Bladder microvascular endothelial cell (primary cell): ENCODE measurements around the gene CNKSR3. TPM values are rescaled to one million over a fixed set of nuclear protein-coding genes. Genes with fewer than 3 reads are reported as not detected.

Experiments used
- total RNA-seq: library from RNA; depleted of rRNA; stranded (reverse); fragments of >200 nt; gene quantifications from 2 replicates; pipeline ENCODE4 v1.2.3, GENCODE V29; 2014

CNKSR3 gene
- 4.2 and 22.3 TPM in 2 replicates for total RNA-seq

DNA sequence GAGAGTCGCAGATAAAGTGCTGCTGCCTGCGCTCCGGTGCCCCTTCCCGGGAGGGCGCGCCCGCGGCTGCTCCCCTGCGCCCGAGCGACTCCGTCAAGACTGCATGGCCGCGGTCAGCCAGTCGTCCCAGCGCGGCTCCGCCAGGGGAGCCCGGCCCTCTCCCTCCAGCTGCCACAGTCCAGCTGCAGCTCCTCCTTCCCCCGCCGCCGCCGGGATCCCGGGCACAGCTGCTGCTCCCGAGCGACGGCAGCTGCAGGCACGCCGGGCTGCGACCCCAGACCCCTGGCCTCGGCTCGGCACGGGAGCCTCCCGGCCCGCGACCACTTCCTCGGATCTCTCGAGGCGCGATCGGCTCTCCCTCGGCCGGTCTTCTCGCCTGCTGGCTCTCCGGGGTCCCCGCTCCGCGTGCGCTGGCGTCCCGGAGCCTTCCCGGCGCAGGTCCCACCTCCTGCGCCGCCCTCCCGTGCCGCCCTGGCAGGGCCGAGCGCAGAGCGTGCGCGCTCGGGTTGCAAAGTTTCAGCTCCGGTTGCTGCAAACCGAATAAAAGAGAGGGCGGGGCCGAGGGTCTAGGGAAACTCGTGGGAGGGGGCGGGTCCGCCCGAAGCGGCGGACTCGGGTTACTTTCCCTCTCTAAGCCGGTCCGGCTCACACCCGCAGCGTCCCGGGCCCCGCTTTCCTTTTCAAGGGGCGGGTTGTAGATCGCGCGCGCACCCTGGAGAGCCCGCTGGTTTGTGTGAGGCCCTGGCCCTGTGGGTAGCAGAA lies at the start of gene CNKSR3:
Gene CNKSR3 (minus strand): TSS at position 542 of the 762 bp plus-strand sequence. CDS start 571 bp downstream, outside the sequence.

DNA sequence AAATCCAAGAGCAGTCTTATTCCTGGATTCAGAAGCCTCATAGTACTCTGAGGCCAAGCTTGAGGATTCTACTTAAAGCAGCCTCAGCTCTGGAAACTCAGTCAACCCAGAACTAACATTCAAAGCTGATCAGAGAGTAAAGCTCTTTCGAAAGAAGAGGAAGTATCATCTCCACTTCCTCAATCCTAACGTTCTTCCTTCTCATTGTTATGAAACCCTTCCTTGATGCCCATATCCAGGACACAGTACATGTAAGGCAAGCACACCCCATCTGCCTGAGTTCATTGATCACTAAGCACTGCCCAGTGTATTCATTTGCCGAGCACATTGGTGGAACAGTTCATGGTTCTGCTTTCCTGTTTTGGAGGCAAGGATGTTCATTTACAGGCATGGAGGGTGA lies 153.8 kb downstream of the CNKSR3 start, which contains the start of gene IPCEF1:
Gene IPCEF1 (minus strand): TSS at position 114 of the 400 bp plus-strand sequence. CDS start 90,856 bp downstream, outside the sequence.

Other genes with a start within 250 kb of the CNKSR3 start
- 0.32 and 0.82 TPM in 2 replicates for gene IPCEF1, start 153.9 kb downstream of the CNKSR3 start, total RNA-seq
- 13.3 and 31.3 TPM in 2 replicates for gene SCAF8, start 222.7 kb upstream of the CNKSR3 start, total RNA-seq